GM21723 (cell line): ENCODE data around the gene OPA1.
A peak's percentile ranks its signal among the peaks of the same experiment; 100 is the strongest.
"Not testable (repeated sequence)": the region's sequence is repeated elsewhere in the genome, so short reads cannot be mapped to it uniquely, and the experiment has no call there.

Source experiments
- ATAC-seq: cut with Tn5 transposase; IDR thresholded peaks from one replicate; pipeline ENCODE4 v1.9.1; 2021; ENCODE audit warnings: mild to moderate bottlenecking, moderate library complexity; ENCODE audit not compliant: unreplicated experiment

The OPA1 gene

GRCh38 chr3:193589129-193589528, 3.9 kb upstream of the OPA1 start:
- ATAC-seq: no peak

- no peak for ATAC-seq
Observed at GRCh38 chr3:193589616-193590015, 3.4 kb upstream of the OPA1 start.

GRCh38 chr3:193590088-193590856, 2.7 kb upstream of the OPA1 start:
- ATAC-seq: no peak

GRCh38 chr3:193593668-193594030, 641 bp downstream of the OPA1 start:
- peak; percentile 15 for ATAC-seq

GRCh38 chr3:193594946-193595689, 2.1 kb downstream of the OPA1 start:
- no peak for ATAC-seq

GRCh38 chr3:193595939-193596487, 3.0 kb downstream of the OPA1 start:
- ATAC-seq: no peak

- ATAC-seq: no peak
Observed at GRCh38 chr3:193598202-193598601, 5.2 kb downstream of the OPA1 start.

GRCh38 chr3:193599393-193599792, 6.4 kb downstream of the OPA1 start:
- no peak for ATAC-seq

GRCh38 chr3:193605876-193606275, 12.9 kb downstream of the OPA1 start:
- ATAC-seq: peak; percentile 78

- ATAC-seq: not testable (repeated sequence)
Observed at GRCh38 chr3:193606892-193607291, 13.9 kb downstream of the OPA1 start.

- ATAC-seq: not testable (repeated sequence)
Observed at GRCh38 chr3:193610516-193610915, 17.5 kb downstream of the OPA1 start.

- ATAC-seq: no peak
Observed at GRCh38 chr3:193614430-193614829, 21.4 kb downstream of the OPA1 start.

- no peak for ATAC-seq
Observed at GRCh38 chr3:193617628-193618027, 24.6 kb downstream of the OPA1 start.

- peak; percentile 58 for ATAC-seq
Observed at GRCh38 chr3:193620057-193620456, 27.0 kb downstream of the OPA1 start.

GRCh38 chr3:193620650-193621049, 27.6 kb downstream of the OPA1 start:
- peak; percentile 88 for ATAC-seq

GRCh38 chr3:193621127-193621526, 28.1 kb downstream of the OPA1 start:
- no peak for ATAC-seq

- ATAC-seq: no peak
Observed at GRCh38 chr3:193630005-193630404, 37.0 kb downstream of the OPA1 start.

GRCh38 chr3:193637831-193638230, 44.8 kb downstream of the OPA1 start:
- no peak for ATAC-seq

- no peak for ATAC-seq
Observed at GRCh38 chr3:193638833-193639232, 45.8 kb downstream of the OPA1 start.

- no peak for ATAC-seq
Observed at GRCh38 chr3:193640165-193640715, 47.2 kb downstream of the OPA1 start.

GRCh38 chr3:193640728-193641439, 47.9 kb downstream of the OPA1 start:
- no peak for ATAC-seq
